GM12872 (cell line): ENCODE results near the gene ZNF490.

ENCODE experiments used
- CTCF ChIP-seq: IDR thresholded peaks from 3 replicates; pipeline ENCODE4 v1.5.1; 2011; ENCODE audit warnings: low read depth, mild to moderate bottlenecking, low read length, moderate library complexity; ENCODE audit not compliant: insufficient read depth

The ZNF490 gene

GRCh38 chr19:12636631-12637030 lies 26.0 kb upstream of the ZNF490 start:
- TF ChIP-seq CTCF, result no peak

- no peak for TF ChIP-seq CTCF
Measured at GRCh38 chr19:12629215-12629614, 18.6 kb upstream of the ZNF490 start.

GRCh38 chr19:12628040-12629022 lies 17.7 kb upstream of the ZNF490 start:
- TF ChIP-seq CTCF, result no peak

- no peak for TF ChIP-seq CTCF
Measured at GRCh38 chr19:12626958-12627357, 16.3 kb upstream of the ZNF490 start.

GRCh38 chr19:12623361-12624031 lies 12.9 kb upstream of the ZNF490 start:
- TF ChIP-seq CTCF, result no peak

GRCh38 chr19:12617646-12618045 lies 7.0 kb upstream of the ZNF490 start:
- no peak for TF ChIP-seq CTCF

GRCh38 chr19:12611361-12611699 lies 717 bp upstream of the ZNF490 start:
- TF ChIP-seq CTCF, result no peak
